RWPE2 (cell line): ENCODE data around the gene POU4F2.

ENCODE experiments used
- ATAC-seq: fragments of 200-7000 bp; cut with Tn5 transposase; 3 replicates; pipeline ENCODE4 v1.9.1; 2021; ENCODE audit warnings: low read depth
- DNase-seq: peaks from one replicate; pipeline ENCODE4 v3.0.0-alpha.2; 2020; ENCODE audit warnings: low spot score
- H3K27ac ChIP-seq: fragments of 450-650 bp; 2 replicates; pipeline ENCODE4 v1.5.1; 2017; ENCODE audit warnings: mild to moderate bottlenecking; ENCODE audit not compliant: poor library complexity, severe bottlenecking
- H3K27me3 ChIP-seq: fragments of 250-450 bp; sonication (Bioruptor Pico); 2 replicates; pipeline ENCODE4 v1.5.1; 2021; ENCODE audit warnings: mild to moderate bottlenecking, moderate library complexity; ENCODE audit not compliant: insufficient read depth, poor library complexity, severe bottlenecking
- H3K36me3 ChIP-seq: fragments of 250-450 bp; sonication (Bioruptor Pico); 2 replicates; pipeline ENCODE4 v1.5.1; 2020; ENCODE audit warnings: low read depth, mild to moderate bottlenecking, moderate library complexity
- H3K4me1 ChIP-seq: fragments of 250-450 bp; sonication (Bioruptor Pico); 2 replicates; pipeline ENCODE4 v1.5.1; 2021; ENCODE audit warnings: mild to moderate bottlenecking, moderate library complexity; ENCODE audit not compliant: insufficient read depth, poor library complexity, severe bottlenecking
- H3K4me3 ChIP-seq: fragments of 250-450 bp; sonication (Bioruptor Pico); 2 replicates; pipeline ENCODE4 v1.5.1; 2021; ENCODE audit warnings: mild to moderate bottlenecking, moderate library complexity; ENCODE audit not compliant: severe bottlenecking
- H3K9me3 ChIP-seq: fragments of 250-450 bp; sonication (Bioruptor Pico); 2 replicates; pipeline ENCODE4 v1.5.1; 2021; ENCODE audit warnings: mild to moderate bottlenecking, moderate library complexity; ENCODE audit not compliant: severe bottlenecking
- CTCF ChIP-seq: fragments of 450-650 bp; IDR thresholded peaks from one replicate; pipeline ENCODE4 v1.5.1; 2017; ENCODE audit warnings: mild to moderate bottlenecking, moderate library complexity; ENCODE audit not compliant: poor library complexity, severe bottlenecking

POU4F2 gene

GRCh38 chr4:146633471-146633800, 5.3 kb upstream of the POU4F2 start:
- no peak overlapping the region for H3K27ac ChIP-seq
- ATAC-seq (no peak), DNase-seq (no peak)
- H3K36me3 ChIP-seq = no peaks in the 10 kb centered on the region
- no peak for TF ChIP-seq CTCF
- no peak overlapping the region for H3K4me3 ChIP-seq
- H3K9me3 ChIP-seq = no peaks in the 10 kb centered on the region
- H3K27me3 ChIP-seq = peaks cover 91% of the 10 kb centered on the region
- no peaks in the 10 kb centered on the region for H3K4me1 ChIP-seq

- ATAC-seq (no peak), DNase-seq (no peak)
- TF ChIP-seq CTCF = no peak
- H3K36me3 ChIP-seq = no peaks in the 10 kb centered on the region
- H3K27me3 ChIP-seq = peaks cover 97% of the 10 kb centered on the region
- H3K4me3 ChIP-seq = no peak overlapping the region
- H3K9me3 ChIP-seq = no peaks in the 10 kb centered on the region
- H3K4me1 ChIP-seq = no peaks in the 10 kb centered on the region
- H3K27ac ChIP-seq = no peak overlapping the region
Measured at GRCh38 chr4:146634825-146635224, 3.9 kb upstream of the POU4F2 start.

- Histone ChIP-seq H3K4me1 (no peaks in the 10 kb centered on the region), H3K27me3 (peaks cover 99% of the 10 kb centered on the region), H3K27ac (no peak overlapping the region), H3K9me3 (no peaks in the 10 kb centered on the region), H3K4me3 (no peak overlapping the region), H3K36me3 (no peaks in the 10 kb centered on the region)
- DNase-seq (no peak), ATAC-seq (no peak)
- TF ChIP-seq CTCF = no peak
Measured at GRCh38 chr4:146637621-146638332, 916 bp upstream of the POU4F2 start.

GRCh38 chr4:146638333-146638785, 334 bp upstream of the POU4F2 start:
- peaks cover 99% of the 10 kb centered on the region for H3K27me3 ChIP-seq

More at GRCh38 chr4:146638333-146638785, 334 bp upstream of the POU4F2 start:
- no peaks in the 10 kb centered on the region for H3K4me1 ChIP-seq
- H3K36me3 ChIP-seq = no peaks in the 10 kb centered on the region
- DNase-seq (no peak), ATAC-seq (no peak; the same call in 1 of the 3 replicates)
- H3K4me3 ChIP-seq = no peak overlapping the region
- no peaks in the 10 kb centered on the region for H3K9me3 ChIP-seq
- no peak for TF ChIP-seq CTCF
- H3K27ac ChIP-seq = no peak overlapping the region
